ENCODE results near the gene TACC2.

DNA sequence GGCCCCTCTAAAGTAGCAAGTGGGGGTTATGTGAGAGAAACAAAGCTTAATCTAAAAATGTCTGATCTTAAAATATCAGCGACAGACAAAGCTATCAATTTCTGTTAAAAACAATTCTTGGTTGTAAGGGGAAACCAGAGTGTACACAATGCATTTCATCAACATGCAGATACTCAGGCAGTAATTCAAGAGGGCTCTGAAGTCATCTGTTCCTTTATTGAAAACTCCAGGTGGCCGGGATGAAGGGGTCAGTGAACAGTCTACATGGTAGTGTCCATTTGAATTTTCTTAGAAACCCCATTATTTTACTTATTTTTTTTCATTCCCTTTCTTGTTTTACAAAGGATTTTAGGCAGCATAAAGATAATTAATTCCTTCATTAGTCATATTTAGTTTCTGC lies 245.5 kb downstream of the TACC2 start:
- no peak for TF ChIP-seq POLR2A (IDR thresholded peaks at IDR 0.05)
- TF ChIP-seq, protein P1, sequence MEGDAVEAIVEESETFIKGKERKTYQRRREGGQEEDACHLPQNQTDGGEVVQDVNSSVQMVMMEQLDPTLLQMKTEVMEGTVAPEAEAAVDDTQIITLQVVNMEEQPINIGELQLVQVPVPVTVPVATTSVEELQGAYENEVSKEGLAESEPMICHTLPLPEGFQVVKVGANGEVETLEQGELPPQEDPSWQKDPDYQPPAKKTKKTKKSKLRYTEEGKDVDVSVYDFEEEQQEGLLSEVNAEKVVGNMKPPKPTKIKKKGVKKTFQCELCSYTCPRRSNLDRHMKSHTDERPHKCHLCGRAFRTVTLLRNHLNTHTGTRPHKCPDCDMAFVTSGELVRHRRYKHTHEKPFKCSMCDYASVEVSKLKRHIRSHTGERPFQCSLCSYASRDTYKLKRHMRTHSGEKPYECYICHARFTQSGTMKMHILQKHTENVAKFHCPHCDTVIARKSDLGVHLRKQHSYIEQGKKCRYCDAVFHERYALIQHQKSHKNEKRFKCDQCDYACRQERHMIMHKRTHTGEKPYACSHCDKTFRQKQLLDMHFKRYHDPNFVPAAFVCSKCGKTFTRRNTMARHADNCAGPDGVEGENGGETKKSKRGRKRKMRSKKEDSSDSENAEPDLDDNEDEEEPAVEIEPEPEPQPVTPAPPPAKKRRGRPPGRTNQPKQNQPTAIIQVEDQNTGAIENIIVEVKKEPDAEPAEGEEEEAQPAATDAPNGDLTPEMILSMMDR (IDR thresholded peaks at IDR 0.05): no peak

Measured in vagina (tissue), 2 donors.